Measurements from ENCODE around the gene CPXM1. TPM values are rescaled to one million over a fixed set of nuclear protein-coding genes. Genes with fewer than 3 reads are reported as not detected.

Gene CPXM1
- total and polyA plus RNA-seq, 9 of the 15 experiments (the other 6 are each of a cell fraction or from before 2014, with no cell fraction given): 0.04 to 1.1 (median 0.37) TPM; not detected in 2

- TF ChIP-seq CREB3 (tag; conservative IDR thresholded peaks at IDR 0.05; ENCODE audit: low read depth): no peak
- TF ChIP-seq TAL1 (IDR thresholded peaks at IDR 0.05): peak; percentile 90
- TF ChIP-seq RCOR1 (IDR thresholded peaks at IDR 0.05; ENCODE audit: borderline replicate concordance in 1 of 2, low read depth in 2 of 2, low read length in 2 of 2): 0 out of 4 replicates have a peak, but pooled peaks of 1 of the 2 experiments have one; percentile 27
- peak; percentile 70 for TF ChIP-seq MTA2 (IDR thresholded peaks at IDR 0.05; ENCODE audit: low read depth)
- no peak for TF ChIP-seq FOXK1 (CRISPR knock-in tag; IDR thresholded peaks at IDR 0.05; ENCODE audit: borderline replicate concordance)
- TF ChIP-seq POLR2AphosphoS5 (IDR thresholded peaks at IDR 0.05; ENCODE audit: control insufficient read depth, insufficient read depth, low read depth, low read length): peak; percentile 62
- TF ChIP-seq ETS2 (tag; IDR thresholded peaks at IDR 0.05; ENCODE audit: borderline replicate concordance, poor library complexity, severe bottlenecking): no peak
- TF ChIP-seq ZEB2 (IDR thresholded peaks at IDR 0.05): peak; percentile 64
- 0 out of 2 replicates have a peak, but pooled peaks have one; percentile 31 for TF ChIP-seq FOXM1 (IDR thresholded peaks at IDR 0.05; ENCODE audit: low read depth)
- TF ChIP-seq FOXM1 (CRISPR knock-in tag; IDR thresholded peaks at IDR 0.05; ENCODE audit: low read depth): no peak
- TF ChIP-seq HNRNPUL1 (IDR thresholded peaks at IDR 0.05; ENCODE audit: low read length): no peak
- peak; percentile 73 for TF ChIP-seq BCOR (IDR thresholded peaks at IDR 0.05)
- no peak for TF ChIP-seq ZNF224 (CRISPR knock-in tag; IDR thresholded peaks at IDR 0.05)
- no peak for TF ChIP-seq CBX5 (IDR thresholded peaks at IDR 0.05; ENCODE audit: borderline replicate concordance, low read depth)
- TF ChIP-seq NR1H2 (CRISPR knock-in tag; IDR thresholded peaks at IDR 0.05): no peak
- no peak for TF ChIP-seq TFE3 (CRISPR knock-in tag; IDR thresholded peaks at IDR 0.05)
- peak; percentile 89 for TF ChIP-seq ARID1B (IDR thresholded peaks at IDR 0.05)
- TF ChIP-seq KLF16 (IDR thresholded peaks at IDR 0.05): peak; percentile 73; the same call in 1 of the 2 replicates
- no peak for TF ChIP-seq EZH2 (IDR thresholded peaks at IDR 0.05; ENCODE audit: borderline replicate concordance, low read depth, low read length)
- peak; percentile 81 for TF ChIP-seq NCOR1 (IDR thresholded peaks at IDR 0.05)
- TF ChIP-seq ID3 (CRISPR knock-in tag; IDR thresholded peaks at IDR 0.05): no peak
- TF ChIP-seq ID3 (tag; IDR thresholded peaks at IDR 0.05): 0 out of 2 replicates have a peak, but pooled peaks have one; percentile 45
- TF ChIP-seq KDM4B (IDR thresholded peaks at IDR 0.05; ENCODE audit: borderline replicate concordance in 2 of 2, low read depth in 1 of 2): no peak
- TF ChIP-seq NR2C2 (CRISPR knock-in tag; IDR thresholded peaks at IDR 0.05): no peak
- no peak for TF ChIP-seq NR2C2 (tag; IDR thresholded peaks at IDR 0.05)
- TF ChIP-seq C11orf30 (IDR thresholded peaks at IDR 0.05; ENCODE audit: low read depth): no peak
- no peak for TF ChIP-seq PREB (CRISPR knock-in tag; IDR thresholded peaks at IDR 0.05)
Measured at GRCh38 chr20:2800521-2801285, at the start of gene CPXM1 (continued).

All from K562 (cell line).